Endodermal cell (in vitro differentiated cells): Measurements from ENCODE around the gene WNT8A. TPM values are rescaled to one million over a fixed set of nuclear protein-coding genes. Genes with fewer than 3 reads are reported as not detected.
A peak's percentile ranks its signal among the peaks of the same experiment; 100 is the strongest.

Experiments
- DNase-seq: peaks from one replicate; pipeline ENCODE4 v3.0.0-alpha.2; 2017
- H3K27ac ChIP-seq: 2 replicates; pipeline ENCODE4 v1.5.1; 2013; ENCODE audit warnings: mild to moderate bottlenecking, low read depth, low read length, moderate library complexity
- H3K27me3 ChIP-seq: 2 replicates; pipeline ENCODE4 v1.6.1; 2013; ENCODE audit warnings: mild to moderate bottlenecking, low read length, moderate library complexity; ENCODE audit not compliant: insufficient read depth, control insufficient read depth, poor library complexity, severe bottlenecking
- H3K36me3 ChIP-seq: 2 replicates; pipeline ENCODE4 v1.7.0; 2013; ENCODE audit warnings: mild to moderate bottlenecking, low read length, moderate library complexity; ENCODE audit not compliant: control insufficient read depth, insufficient read depth
- H3K4me1 ChIP-seq: one replicate; pipeline ENCODE4 v1.7.0; 2013; ENCODE audit warnings: low read length; ENCODE audit not compliant: control insufficient read depth, insufficient read depth
- H3K4me3 ChIP-seq: 2 replicates; pipeline ENCODE4 v1.5.1; 2013; ENCODE audit warnings: mild to moderate bottlenecking, low read length, moderate library complexity
- H3K9ac ChIP-seq: 2 replicates; pipeline ENCODE4 v1.6.1; 2013; ENCODE audit warnings: mild to moderate bottlenecking, low read length, moderate library complexity; ENCODE audit not compliant: poor library complexity, severe bottlenecking; ENCODE audit errors: extremely low read depth
- H3K9me3 ChIP-seq: 2 replicates; pipeline ENCODE4 v1.6.1; 2013; ENCODE audit warnings: mild to moderate bottlenecking, low read length, moderate library complexity; ENCODE audit not compliant: control insufficient read depth
- H3K27ac Mint-ChIP-seq: 2 replicates; pipeline ENCODE4 v1.8.0; 2020; ENCODE audit warnings: mixed read lengths
- H3K27me3 Mint-ChIP-seq: 2 replicates; pipeline ENCODE4 v1.8.0; 2021; ENCODE audit warnings: mild to moderate bottlenecking, mixed read lengths; ENCODE audit not compliant: insufficient read depth
- H3K36me3 Mint-ChIP-seq: 2 replicates; pipeline ENCODE4 v1.8.0; 2020; ENCODE audit warnings: low read depth, mixed read lengths
- H3K4me1 Mint-ChIP-seq: 2 replicates; pipeline ENCODE4 v1.8.0; 2020; ENCODE audit warnings: mixed read lengths
- H3K4me3 Mint-ChIP-seq: 2 replicates; pipeline ENCODE4 v1.8.0; 2020; ENCODE audit warnings: mild to moderate bottlenecking, moderate library complexity, mixed read lengths
- H3K9me3 Mint-ChIP-seq: 2 replicates; pipeline ENCODE4 v1.8.0; 2020; ENCODE audit warnings: mild to moderate bottlenecking, mixed read lengths
- CTCF ChIP-seq: fragments of 200-600 bp; sonication (generic); conservative IDR thresholded peaks from 2 replicates; pipeline ENCODE4 v1.5.0; 2021; ENCODE audit warnings: antibody characterized with exemption, mild to moderate bottlenecking
- WGBS, 2 experiments: methylation state at CpG; one replicate each; pipeline versions ENCODE4 v1.1.5 to v1.1.7; 2013; ENCODE audit warnings: missing lambda C conversion rate in 2 of 2, mixed read lengths in 1 of 2; ENCODE audit not compliant: insufficient coverage in 1 of 2, insufficient read length in 1 of 2; 5-methylcytosine and 5-hydroxymethylcytosine counted together
- total RNA-seq, 2 donors: library from RNA; stranded (reverse); fragmentation: NEBNext Ultra II Directional in 1 of 2; extraction: Animal tissue kit (Norgen Biotek cat#: 25700) in 1 of 2; gene quantifications; 2 replicates in 1 of 2; 3 replicates in 1 of 2; pipeline ENCODE4 v1.2.1, GENCODE V29; 2021

The WNT8A gene
- total RNA-seq, 2 donors from 2014 or later: 0.49 to 2.2 TPM

DNA sequence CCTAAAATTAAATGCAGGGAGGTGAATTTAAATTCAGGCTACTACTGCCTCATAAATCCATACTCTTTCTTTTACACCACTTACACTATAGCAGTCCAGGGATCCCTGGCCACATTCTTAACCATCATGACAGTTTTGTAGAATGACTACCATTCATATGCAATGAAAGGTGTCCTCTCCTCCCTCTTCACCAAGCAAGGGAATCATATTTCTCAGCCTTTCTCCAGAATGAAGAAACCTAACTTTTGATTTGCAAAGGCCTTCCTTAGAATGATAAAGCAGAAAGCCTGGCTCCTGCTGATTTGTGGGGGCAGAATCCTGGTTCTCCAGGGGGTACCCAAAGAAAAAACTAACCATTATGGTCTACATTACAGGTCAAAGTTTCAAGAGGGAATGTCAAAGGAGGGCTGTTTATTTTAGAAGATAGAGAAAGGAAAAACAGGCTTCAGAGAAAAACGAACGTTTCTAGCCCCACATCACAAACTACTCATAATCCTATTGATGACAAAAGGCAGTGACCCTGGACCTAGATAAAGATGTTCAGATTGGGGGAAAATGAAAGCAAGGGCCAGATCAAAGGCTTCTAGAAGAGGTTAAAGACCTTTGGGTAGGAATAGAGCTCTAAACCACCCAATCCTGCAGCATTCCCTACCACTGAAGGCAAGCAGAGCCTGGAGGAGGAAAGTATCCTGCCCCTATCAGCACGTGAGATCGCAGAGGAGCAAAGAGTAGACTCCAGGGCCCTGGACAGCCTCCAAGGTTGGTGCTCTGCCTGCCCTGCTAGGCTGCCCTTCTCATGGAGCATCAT is 11.5 kb downstream of the WNT8A start:
- peaks cover 7% of the 10 kb centered on the region for H3K4me1 ChIP-seq
- H3K4me3 ChIP-seq: no peak overlapping the region
- peaks cover 15% of the 10 kb centered on the region for H3K27me3 ChIP-seq
- WGBS, 2 experiments: 11% methylated on average over 2 of the region's 4 CpGs; no CpG with 5 or more reads in 1 of the 2 experiments
- no peak for TF ChIP-seq CTCF
- H3K4me3 Mint-ChIP-seq: no peak overlapping the region
- H3K27ac Mint-ChIP-seq: no peak overlapping the region
- no peaks in the 10 kb centered on the region for H3K36me3 Mint-ChIP-seq
- H3K36me3 ChIP-seq: no peaks in the 10 kb centered on the region
- H3K9me3 ChIP-seq: no peaks in the 10 kb centered on the region
- peaks cover 42% of the 10 kb centered on the region for H3K4me1 Mint-ChIP-seq
- no peak overlapping the region for H3K9ac ChIP-seq
- no peak overlapping the region for H3K27ac ChIP-seq
- no peaks in the 10 kb centered on the region for H3K9me3 Mint-ChIP-seq
- peak; percentile 73 for DNase-seq
- peaks cover 48% of the 10 kb centered on the region for H3K27me3 Mint-ChIP-seq

DNA sequence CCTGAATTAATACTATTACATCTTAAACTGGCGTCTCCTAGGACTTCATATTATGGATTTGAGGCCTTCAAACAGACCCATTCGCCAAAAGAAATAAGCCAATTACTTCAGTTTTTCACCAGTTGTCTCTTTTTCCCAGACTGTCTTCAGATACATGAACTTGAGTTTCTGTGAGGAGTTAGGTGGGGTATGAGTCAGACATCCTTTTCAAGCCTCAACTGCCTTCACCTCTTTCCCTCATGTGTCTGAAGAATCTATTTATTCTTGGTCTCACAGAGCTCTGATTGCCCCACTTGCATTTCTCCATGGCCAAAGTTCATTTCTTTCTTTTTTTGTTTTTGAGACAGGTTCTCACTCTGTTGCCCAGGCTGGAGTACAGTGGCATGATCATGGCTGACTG is 12.5 kb downstream of the WNT8A start:
- Mint-ChIP-seq H3K4me1 (peaks cover 42% of the 10 kb centered on the region), H3K27ac (no peak overlapping the region), H3K27me3 (peaks cover 38% of the 10 kb centered on the region), H3K4me3 (no peak overlapping the region), H3K36me3 (no peaks in the 10 kb centered on the region), H3K9me3 (no peaks in the 10 kb centered on the region)
- TF ChIP-seq CTCF: no peak
- Histone ChIP-seq H3K9me3 (no peaks in the 10 kb centered on the region), H3K4me1 (peaks cover 7% of the 10 kb centered on the region), H3K27me3 (peaks cover 15% of the 10 kb centered on the region), H3K36me3 (no peaks in the 10 kb centered on the region), H3K9ac (no peak overlapping the region), H3K4me3 (no peak overlapping the region), H3K27ac (no peak overlapping the region)
- WGBS, 2 experiments: 89% methylated on average over 2 of the region's 2 CpGs; no CpG with 5 or more reads in 1 of the 2 experiments
- no peak for DNase-seq

DNA sequence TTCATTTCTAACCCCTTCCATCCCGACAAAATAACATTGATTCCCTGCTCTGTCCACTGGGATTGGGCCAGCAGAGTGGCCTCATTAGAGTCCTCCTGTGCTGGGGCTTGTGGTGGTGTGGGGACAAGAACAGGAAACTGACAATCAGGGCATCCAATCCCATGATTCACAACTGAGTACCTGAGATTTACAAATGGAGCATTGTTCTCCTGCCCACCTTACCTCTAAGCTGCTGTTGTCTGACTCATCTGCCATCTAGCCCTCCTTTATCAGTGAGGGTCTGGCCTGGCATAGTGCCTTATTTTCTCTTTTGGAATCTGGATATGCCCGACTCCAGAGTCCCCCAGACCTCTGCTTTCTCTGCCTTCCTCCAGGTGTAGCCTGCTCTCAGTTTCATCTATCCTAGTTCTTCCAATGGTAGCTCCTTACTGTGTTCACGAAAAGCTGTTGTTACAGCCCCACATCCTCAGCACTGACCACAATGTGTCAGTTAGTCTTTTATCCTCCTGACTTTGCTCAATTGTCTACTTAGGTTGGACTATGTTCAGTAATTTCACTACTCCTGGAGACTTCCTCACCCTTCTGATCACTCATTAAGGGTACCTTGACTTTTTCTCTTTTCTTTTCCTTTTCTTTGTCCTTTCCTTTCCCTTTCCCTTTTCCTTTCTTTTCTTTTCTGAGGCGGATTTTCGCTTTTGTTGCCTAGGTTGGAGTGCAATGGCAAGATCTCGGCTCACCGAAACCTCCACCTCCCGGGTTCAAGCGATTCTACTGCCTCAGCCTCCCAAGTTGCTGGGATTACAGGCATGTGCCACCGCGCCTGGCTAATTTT is 13.4 kb downstream of the WNT8A start:
- TF ChIP-seq CTCF: no peak
- Histone ChIP-seq H3K9ac (no peak overlapping the region), H3K4me3 (no peak overlapping the region), H3K36me3 (no peaks in the 10 kb centered on the region), H3K9me3 (no peaks in the 10 kb centered on the region), H3K4me1 (peaks cover 3% of the 10 kb centered on the region), H3K27ac (no peak overlapping the region), H3K27me3 (peaks cover 15% of the 10 kb centered on the region)
- no peak for DNase-seq
- WGBS, 2 experiments: 82 to 89% methylated on average over 11 of the region's 11 CpGs
- Mint-ChIP-seq H3K36me3 (no peaks in the 10 kb centered on the region), H3K4me1 (peaks cover 37% of the 10 kb centered on the region), H3K27me3 (peaks cover 35% of the 10 kb centered on the region), H3K9me3 (no peaks in the 10 kb centered on the region), H3K4me3 (no peak overlapping the region), H3K27ac (no peak overlapping the region)
